Measurements from ENCODE around the gene SHTN1. TPM values are rescaled to one million over a fixed set of nuclear protein-coding genes. Genes with fewer than 3 reads are reported as not detected.

Gene SHTN1
- total and polyA plus RNA-seq, 2 of the 4 experiments (the other 2 are of a cell fraction) = 0.54 to 2.3 TPM

- Histone ChIP-seq H2AFZ (replicated peaks; ENCODE audit: low read length, poor library complexity) (no peak overlapping the region), H3K79me1 (ENCODE audit: low read depth in 1 of 2, low read length in 2 of 2) (no peaks in the 10 kb centered on the region), H4K5ac (ENCODE audit: low read depth, low read length) (no peak overlapping the region), H2BK15ac (ENCODE audit: low read depth, low read length) (no peak overlapping the region), H4K20me1 (ENCODE audit: insufficient read depth, low read length) (no peaks in the 10 kb centered on the region), H2BK20ac (ENCODE audit: low read depth, low read length) (no peak overlapping the region), H3K4me2 (ENCODE audit: low read depth, low read length) (no peak overlapping the region), H2AK9ac (replicated peaks; ENCODE audit: low read depth, low read length, poor library complexity) (no peak overlapping the region), H2BK120ac (ENCODE audit: low read depth, low read length) (no peak overlapping the region), H3K4me1 (ENCODE audit: control insufficient read depth, insufficient read depth, low read length) (peaks cover 2% of the 10 kb centered on the region; the same call in 1 of the 2 replicates), H3K27me3 (ENCODE audit: control insufficient read depth, insufficient read depth, low read length) (no peaks in the 10 kb centered on the region), H2BK5ac (ENCODE audit: low read depth, low read length, poor library complexity, severe bottlenecking) (no peak overlapping the region), H3K4ac (ENCODE audit: low read depth, low read length) (no peak overlapping the region), H3K27ac (ENCODE audit: insufficient read depth, low read length) (no peak overlapping the region), H3K9ac (ENCODE audit: low read depth, low read length) (no peak overlapping the region), H3K9me1 (ENCODE audit: insufficient read depth, low read length) (0 out of 2 replicates have a peak, but pooled peaks cover 3% of the 10 kb centered on the region), H3K56ac (ENCODE audit: extremely low read depth, insufficient read depth, low read length) (no peak overlapping the region), H3K14ac (replicated peaks; ENCODE audit: low read depth, low read length) (no peak overlapping the region), H3K18ac (ENCODE audit: low read depth, low read length) (no peak overlapping the region), H4K91ac (ENCODE audit: insufficient read depth, low read depth, low read length) (no peak overlapping the region), H2AK5ac (ENCODE audit: low read depth, low read length) (no peak overlapping the region), H3K4me3 (ENCODE audit: insufficient read depth, low read depth, low read length) (no peak overlapping the region), H3K9me3 (ENCODE audit: control insufficient read depth, insufficient read depth, low read length) (no peaks in the 10 kb centered on the region), H3K36me3 (ENCODE audit: control insufficient read depth, insufficient read depth, low read length) (0 out of 2 replicates have a peak, but pooled peaks cover 2% of the 10 kb centered on the region), H3K23ac (ENCODE audit: low read depth, low read length) (no peak overlapping the region), H4K8ac (ENCODE audit: low read depth in 2 of 2, low read length in 2 of 2) (no peak overlapping the region)
- CTCF ChIA-PET = no interaction called here
- intact Hi-C loops (cut with micrococcal nuclease) = no loop called here
- dilution Hi-C loops (cut with HindIII; ENCODE audit: low sequenced_read_pairs, unreplicated experiment) = no loop called here
- ATAC-seq (ENCODE audit: low read depth) (no peak), DNase-seq (no peak)
- TF ChIP-seq ELK1 (IDR thresholded peaks at IDR 0.05; ENCODE audit: borderline replicate concordance, low read depth, low read length) (no peak), CHD1 (IDR thresholded peaks at IDR 0.05; ENCODE audit: low read depth, low read length) (no peak)
- BruUV-seq (replicated peaks) = no TSS peak
- POLR2A ChIA-PET (ENCODE audit: unreplicated experiment) = no interaction called here
- no CpG with 5 or more reads among the region's 1 CpG for WGBS, 2 experiments (ENCODE audit: extremely low coverage in 2 of 2, insufficient read length in 1 of 2)
- in situ Hi-C loops (cut with MboI; ENCODE audit: low sequenced_read_pairs) = no loop called here
Observed at GRCh38 chr10:116972131-116972530, 32.9 kb downstream of the SHTN1 start.
